GM18873 (cell line): ENCODE results near the gene CENPT.

Experiments used
- ATAC-seq: cut with Tn5 transposase; IDR thresholded peaks from one replicate; pipeline ENCODE4 v1.9.1; 2021; ENCODE audit warnings: mild to moderate bottlenecking, moderate library complexity, moderate number of reproducible peaks; ENCODE audit not compliant: unreplicated experiment, low FRiP score

The CENPT gene

DNA sequence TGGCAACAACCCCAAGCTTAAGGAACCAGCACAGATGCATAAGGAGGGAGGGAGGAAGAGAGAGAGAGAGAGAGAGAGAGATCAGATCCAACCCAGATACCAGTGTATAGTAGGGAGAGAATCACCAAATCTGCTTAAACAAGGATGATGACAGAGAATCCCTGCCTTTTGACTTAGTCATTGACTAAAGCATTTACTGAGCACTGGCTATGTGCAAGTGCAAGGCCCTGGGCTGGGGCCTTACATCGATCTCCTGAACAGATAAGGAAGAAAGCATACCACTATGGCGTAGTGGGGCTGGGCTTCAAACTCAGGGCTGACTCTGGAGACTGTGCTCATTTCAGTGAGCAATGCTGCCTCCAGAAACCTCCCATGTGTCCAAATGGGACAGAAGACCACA lies 25.0 kb downstream of the CENPT start:
- ATAC-seq = no peak

DNA sequence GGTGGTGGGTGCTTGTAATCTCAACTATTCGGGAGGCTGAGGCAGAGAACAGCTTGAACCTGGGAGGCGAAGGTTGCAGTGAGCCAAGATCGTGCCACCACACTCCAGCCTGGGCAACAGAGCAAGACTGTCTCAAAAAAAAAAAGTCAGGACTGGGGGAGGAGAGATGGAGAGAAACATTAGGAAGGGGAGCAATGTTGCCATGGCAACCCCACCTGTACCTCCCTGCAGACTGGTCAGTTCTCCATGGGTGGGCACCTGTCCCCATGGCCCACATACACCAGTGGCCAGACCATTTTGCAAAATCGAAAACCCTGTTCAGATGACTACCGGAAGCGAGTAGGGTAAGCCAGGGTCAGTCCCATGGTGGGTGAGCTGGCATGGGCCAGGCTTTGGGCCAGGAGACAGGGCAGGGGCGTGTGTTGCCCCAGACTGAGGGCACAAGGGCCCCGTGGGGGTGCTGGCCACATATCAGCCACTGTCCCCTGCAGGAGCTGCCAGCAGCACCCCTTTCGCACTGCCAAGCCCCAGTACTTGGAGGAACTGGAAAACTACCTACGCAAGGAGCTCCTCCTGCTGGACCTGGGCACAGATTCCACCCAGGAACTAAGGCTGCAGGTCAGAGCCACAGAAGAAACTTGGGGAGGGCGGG lies 26.8 kb downstream of the CENPT start:
- ATAC-seq = no peak

DNA sequence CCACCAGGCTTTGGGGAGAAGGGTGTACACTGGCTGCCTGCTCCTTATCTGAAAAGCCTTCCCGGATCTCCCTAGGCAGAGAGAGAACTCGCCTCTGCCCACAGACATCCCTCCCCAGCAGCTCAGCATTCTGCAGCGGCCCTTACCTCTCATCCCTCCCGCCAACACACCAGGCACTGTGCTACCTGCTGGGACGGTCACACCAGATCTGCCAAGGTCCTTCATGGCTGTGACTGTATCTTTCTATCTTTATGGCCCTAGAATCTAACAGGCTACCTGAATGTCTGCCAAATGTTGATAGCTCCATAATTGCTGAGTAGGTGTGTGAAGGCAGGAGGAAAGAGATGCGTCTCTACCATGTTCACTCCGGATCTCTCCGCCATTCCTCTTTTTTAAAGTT lies 32.9 kb downstream of the CENPT start:
- ATAC-seq = no peak

DNA sequence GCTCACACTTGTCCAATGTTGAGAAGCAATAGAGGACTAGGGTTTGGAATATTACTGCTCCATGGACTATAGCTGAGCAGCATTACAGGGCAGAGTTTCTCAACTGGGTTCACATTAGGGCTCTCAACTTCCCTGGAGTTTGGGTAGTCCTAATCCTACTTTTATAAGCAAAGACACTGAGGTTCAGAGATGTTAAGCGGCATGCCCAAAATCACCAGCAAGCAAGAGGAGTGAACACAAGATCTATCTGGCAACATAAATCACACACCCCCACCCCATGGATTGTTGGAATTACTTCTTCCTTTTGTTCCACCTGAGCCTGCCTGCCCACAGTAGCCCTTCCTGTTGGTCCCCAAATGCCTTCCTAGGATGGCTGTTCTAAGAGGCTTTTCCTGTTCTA lies 35.6 kb downstream of the CENPT start:
- ATAC-seq = no peak

DNA sequence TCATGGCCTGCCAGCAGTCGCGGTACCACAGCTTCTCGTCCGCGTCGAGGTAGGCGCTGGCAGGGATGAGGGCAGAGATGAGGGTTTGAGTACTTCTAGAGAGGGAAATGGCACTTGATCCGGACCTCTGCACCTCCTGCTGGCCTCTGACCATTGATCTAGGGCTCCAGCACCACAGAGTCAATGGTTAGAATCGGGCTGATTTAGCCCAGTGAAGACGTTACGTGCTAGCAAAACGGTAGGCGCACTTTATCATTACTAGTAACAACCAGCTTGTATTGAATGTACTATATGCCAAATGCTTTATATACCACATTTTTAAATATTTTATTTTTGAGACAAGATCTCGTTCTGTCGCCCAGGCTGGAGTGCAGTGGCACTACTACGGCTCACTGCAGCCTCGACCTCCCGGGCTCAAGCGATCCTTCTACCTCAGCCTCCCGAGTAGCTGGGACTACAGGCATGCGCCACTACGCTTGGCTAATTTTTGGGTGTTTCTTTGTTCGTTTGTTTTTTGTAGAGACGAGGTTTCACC lies 40.3 kb downstream of the CENPT start:
- no peak for ATAC-seq

DNA sequence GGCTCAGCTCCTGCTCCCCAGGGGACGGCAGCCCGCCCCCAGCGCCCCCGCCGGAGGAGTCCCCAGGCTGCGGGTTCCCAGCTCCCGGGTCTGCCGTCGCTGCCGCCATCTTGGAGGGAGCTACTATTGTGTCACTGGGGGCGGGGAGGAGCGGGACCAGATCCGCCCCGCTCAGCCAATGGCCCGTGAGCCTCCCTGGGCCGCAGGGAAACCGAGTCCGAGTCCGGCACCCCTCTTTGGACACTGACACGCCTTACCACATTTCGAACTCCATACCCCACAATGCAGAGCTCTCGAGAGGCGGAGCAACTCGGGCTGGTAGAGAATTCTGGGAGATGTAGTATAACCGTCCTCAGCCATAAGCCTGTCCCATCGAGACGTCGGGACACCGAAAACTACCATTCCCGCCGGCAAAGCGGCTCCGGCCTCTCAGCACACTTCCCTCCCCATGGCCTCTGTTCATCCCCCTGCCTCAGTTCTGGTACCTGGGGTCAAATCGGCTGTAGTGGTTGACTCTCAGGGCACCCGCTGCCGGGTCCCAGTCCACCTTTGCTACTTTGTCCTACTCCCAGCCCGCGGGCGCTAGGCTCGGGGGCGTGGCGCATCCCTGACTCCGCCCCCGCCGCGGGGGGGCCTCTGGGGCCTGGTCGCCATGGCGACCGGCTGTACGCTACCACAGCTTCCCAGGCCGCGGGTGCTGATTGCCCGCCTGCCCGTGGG lies 40.9 kb downstream of the CENPT start, which contains the start of the genes RANBP10 and TSNAXIP1:
RANBP10 (minus strand) TSS at position 133 of the 720 bp plus-strand sequence; CDS start at position 109, 24 bp downstream.
TSNAXIP1 (plus strand) TSS at position 462 of the 720 bp plus-strand sequence. CDS start 261 bp downstream, outside the sequence.
- ATAC-seq = peak; percentile 89

DNA sequence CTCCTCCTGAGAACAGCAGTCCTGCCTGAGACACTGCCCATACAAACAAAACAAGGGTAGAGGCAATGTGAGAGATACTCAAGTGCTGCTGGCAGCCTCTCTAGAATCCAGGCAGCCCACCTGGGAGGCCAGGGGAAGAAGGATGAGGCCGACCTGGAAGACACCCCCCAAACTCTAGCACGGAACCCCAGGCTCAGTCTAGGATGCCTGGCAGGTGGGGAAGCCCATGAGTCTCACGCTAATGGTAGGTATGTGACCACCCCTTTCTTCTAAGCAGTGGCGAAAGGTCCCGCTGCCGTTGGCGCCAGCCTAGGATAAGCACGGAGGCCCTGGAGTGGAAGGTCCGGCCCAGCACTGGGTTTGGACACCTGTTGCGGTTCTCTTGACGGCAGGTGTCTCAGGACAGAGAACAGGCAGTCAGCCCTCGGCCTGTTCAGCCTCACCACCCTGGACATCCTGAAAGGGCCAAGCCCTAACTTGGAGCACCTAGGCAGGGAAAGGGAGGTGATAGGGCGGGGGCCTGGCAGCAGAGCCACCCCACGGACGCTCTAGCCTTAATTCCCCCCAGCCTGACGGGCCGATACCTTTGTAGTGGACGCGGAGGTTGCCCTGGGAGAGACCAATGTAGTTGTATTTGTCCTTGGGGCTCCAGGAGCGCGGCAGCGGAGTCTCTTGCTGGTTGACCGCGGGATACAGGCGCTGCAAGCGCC lies 41.6 kb downstream of the CENPT start:
- ATAC-seq = peak; percentile 2

DNA sequence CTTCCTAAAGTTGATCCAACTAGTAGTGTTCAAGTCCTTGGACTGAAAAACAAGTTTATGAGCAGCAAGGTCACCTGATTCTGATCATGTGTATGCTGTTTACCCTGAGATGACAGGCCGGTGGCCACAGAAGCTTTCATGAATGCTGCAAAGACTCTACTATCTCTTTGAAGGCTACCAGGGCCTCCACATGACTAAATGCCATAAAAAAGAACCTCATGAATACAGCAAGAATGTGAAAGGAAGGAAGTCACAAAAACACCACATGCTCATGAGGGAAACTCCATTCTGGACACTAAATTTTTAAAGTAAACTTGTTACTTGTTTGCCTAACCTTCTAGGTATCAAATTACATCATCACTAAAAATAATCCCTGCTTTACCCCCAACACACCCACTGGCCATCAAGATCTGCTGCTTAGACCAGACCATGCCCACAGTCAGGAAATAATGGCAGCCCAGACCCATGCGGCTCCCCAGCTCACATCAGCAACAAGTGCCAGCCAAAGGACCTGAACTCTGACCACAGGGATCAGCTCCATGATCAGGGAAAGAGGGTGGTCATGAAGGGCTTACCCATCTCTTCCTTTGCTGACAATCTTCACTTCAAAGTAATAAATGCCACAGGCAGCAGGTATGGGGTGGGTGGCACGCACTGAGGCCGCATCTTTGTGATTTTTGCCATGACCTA lies 42.5 kb downstream of the CENPT start:
- ATAC-seq = no peak

DNA sequence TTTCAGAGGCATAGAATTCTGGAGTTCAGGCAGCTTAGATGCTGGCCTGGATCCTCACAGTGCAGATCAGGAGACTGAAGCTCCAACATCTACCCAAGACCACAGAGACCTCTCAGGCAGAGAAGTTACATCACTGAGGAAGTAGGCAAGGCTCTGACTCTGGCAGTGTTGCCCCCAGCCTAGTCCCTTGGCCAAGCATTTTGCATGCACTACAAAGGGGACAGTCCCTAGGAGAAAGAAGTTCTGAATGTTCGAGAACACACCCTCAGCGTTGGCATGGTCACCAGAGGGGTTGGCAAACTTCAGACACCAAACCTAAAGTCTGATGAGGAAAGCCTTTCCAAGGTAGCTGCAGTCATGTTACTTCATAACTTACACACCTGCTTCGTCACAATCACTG lies 43.6 kb downstream of the CENPT start:
- ATAC-seq = no peak

DNA sequence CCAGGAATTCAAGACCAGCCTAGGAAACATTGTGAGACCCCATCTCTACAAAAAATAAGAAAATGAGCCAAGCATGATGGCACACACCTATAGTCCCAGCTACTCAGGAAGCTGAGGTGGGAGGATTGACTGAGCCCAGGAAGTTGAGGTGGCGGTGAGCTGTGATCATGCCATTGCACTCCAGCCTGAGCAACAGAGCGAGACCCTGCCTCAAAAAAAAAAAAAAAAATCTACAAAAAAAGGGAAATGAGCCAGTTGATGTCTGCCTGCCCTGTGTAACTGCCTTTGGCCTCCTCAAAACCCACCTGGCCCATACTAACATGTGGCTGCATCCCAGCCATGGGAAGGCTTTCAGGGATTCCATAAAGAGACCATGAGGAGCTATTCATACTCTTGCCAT lies 45.6 kb downstream of the CENPT start:
- ATAC-seq = no peak

DNA sequence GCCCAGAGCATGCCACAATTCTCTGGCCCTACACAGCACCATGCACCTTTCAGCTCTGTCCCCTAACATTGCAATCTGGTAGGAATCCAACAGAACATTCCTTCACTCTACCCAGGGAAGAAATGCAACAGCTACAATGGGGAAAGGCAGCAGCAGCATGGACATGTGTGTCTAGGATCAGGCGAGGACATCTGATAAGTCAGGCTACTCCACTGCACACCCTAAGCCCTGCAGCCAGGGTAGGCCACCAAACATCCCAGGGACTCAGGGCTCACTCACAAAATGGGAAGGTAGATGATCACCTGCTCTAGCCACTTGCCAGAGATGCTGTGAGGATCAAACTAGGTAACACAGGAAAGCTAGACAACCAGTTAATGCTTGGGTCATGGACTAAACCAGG lies 46.3 kb downstream of the CENPT start:
- ATAC-seq = no peak

DNA sequence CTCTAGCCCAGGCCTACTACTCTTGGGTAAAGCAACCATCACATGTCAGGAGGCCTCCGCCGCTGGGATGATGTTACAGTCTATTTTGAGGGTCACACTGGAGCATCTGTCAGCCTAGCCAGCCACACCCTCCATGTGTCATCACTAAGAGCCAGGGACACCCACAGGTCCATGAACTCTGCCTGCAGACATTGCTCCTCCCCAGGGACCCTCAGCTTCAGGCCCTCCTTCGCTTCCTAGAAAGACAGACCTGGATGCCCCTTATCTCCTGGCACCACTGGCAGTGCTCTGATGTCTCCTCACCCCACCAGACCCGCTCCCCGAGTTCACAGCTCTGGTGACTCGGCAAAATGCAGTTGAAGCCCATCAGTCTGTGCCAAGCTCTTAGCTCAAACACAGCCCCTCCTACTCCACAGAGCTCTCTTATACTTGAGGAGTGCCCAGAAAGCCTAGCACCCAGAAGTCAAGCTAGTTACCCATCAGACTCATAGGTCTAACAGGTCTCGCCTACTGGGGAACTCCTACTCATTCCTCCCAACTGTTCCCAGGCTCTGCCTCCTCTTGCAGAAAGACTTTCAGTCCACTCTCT lies 47.1 kb downstream of the CENPT start:
- ATAC-seq = no peak

DNA sequence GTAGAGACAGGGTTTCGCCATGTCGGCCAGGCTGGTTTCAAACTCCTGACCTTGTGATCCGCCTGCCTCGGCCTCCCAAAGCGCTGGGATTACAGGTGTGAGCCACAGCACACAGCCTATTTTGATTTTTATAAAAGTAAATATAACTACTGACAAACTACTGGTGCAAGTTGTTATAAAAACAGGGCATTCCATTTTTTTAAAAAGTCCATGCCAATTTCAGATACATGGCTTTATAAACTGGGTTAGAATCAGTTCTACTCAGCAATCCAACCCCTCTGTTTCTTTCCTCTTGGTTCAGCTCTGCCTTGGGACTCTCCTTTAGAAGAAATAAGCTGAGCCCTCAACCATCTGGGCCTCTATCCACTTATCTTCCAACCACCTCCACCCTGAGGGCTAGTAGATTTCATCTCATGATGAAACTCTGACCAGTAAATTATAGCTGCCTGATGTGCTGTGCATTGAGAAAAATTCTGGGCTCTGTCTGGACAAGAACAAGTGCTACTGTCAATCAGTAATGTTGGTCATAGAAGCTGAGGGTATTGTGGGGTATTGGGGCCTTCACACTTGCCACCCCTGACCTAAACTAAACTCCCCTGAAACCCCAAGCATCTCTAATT lies 51.3 kb downstream of the CENPT start:
- no peak for ATAC-seq

DNA sequence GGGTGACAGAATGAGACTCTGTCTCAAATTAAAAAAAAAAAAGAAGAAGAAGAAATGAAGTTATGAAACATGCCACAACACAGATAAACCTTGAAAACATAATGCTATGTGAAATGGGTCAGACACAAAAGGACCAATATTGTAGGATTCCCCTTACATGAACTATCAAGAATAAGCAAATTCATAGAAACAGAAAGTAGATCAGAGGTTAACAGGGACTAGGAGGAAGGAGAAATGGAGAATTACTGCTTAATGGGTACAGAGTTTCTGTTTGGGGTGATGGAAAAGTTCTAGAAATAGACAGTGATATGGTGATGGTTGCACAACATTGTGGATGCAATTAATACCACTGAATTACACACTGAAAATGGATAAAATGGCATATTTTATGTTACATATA lies 57.4 kb downstream of the CENPT start:
- no peak for ATAC-seq

DNA sequence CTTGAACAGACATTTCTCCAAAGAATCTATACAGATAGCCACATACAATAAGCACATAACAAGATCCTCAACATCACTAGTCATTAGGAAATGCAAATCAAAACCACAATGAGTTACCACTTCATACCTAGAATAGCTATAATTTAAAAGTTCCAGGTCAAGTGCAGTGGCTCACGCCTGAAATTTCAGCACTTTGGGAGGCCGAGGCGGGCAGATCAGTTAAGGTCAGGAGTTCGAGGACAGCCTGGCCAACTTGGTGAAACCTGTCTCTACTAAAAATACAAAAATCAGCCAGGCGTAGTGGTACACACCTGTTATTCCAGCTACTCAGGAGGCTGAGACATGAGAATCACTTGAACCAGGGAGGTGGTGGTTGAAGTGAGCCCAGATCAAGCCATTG lies 61.0 kb downstream of the CENPT start:
- ATAC-seq = no peak

DNA sequence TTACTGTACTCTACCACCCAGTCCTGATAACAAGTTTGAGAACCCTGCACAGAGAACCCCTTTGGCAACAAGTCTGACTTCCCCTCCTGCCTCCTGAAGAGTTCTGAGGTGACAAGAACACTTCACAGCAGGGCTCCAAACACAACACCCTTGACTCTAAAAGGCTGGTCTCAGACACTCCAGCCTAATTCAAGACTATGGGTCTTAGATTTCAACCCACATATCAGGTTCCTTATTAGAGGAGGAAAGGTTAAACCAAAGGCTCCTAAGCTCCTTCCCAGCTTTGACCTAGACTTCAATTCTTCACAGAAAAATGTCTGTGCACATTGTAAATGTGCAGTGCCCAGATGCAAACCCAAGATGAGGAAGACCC lies 64.2 kb downstream of the CENPT start:
- ATAC-seq = no peak

DNA sequence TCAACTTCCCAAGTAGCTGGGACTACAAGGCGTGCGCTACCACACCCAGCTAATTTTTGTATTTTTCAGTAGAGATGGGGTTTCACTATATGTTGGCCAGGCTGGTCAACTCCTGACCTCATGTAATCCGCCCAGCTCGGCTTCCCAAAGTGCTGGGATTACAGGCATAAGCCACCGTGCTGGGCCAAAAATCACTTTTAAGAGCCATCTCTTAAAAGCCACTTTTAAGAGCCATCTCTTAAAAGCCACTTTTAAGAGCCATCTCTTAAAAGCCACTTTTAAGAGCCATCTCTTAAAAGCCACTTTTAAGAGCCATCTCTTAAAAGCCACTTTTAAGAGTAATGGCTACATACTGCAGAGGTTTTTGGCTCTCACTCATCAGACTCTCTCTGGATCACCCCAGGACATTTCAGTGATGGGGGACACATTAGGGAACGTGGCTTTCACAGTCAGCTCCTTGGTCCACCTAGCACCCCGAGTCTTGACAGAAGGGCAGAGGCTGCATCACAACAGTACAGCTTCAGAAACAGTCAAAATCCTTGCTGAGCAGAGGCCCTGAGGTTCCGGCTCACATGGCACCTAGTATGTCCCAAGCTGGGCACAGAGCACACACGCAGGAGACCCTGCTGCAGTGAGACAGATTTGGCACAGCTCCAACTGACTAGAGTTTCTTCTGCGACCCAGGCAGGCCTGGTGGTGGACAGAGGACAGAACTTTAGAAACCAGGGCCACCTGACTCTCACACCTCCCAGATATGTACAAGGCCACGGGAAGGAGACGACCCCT lies 64.7 kb downstream of the CENPT start:
- no peak for ATAC-seq

DNA sequence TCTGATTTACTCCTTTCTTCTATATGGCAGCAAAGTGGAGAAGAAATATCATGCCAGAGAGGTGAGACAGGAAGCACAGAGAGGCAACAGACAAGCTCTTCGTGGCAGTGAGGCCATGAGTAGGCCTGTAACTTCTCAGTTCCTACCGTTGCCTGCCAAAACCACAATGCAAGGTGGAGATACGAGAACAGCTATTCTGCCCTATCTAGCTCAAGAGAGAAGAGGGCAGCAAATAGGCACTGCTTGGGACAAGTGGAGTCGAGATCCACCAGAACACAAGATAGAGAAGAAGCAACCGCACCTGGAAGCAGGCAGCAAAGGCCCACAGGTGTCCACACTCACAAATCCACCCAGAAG lies 66.0 kb downstream of the CENPT start:
- ATAC-seq = no peak

DNA sequence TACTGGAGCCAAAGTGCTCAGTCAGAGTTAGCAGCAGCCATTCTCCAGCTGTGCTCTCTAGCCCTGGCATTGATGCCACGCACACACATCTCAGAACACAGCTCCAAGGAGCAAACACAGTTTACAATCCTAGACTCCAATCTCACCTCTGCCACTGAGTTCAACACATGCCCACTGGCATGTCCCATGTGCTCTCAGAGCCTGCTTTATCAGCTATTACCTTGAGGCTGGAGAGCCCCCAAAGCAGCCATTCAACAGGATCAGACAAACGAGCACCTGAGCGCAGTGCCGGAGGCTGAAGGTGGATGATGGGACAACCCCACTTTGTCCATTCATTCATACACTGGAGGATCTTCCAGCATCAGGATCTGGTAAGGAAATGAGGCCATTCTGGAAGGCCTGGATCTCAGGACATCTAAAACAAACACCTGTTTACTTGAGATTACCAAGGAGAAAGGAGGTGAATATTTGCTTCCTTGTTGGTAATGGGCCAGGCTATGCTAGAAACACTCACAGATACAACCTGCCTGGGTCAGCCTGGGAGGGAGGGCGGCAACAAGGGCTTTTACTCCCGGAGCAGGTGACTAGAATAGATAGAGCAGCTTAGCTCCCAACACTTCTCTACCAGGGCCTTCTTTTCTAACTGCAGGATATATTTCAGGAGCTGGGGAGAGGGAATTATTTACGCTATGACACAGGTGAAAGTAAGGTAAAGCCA lies 66.5 kb downstream of the CENPT start:
- ATAC-seq = no peak
